Stimulated activated effector memory CD8-positive, alpha-beta T cell treated with anti-CD3 and anti-CD28 coated beads, Interleukin-12 subunit alpha, Interleukin-12 subunit beta, amount 100 ng/mL, for 72 hours (primary cell): ENCODE results near the gene MARCHF3.
A peak's percentile ranks its signal among the peaks of the same experiment; 100 is the strongest.
"Not testable (repeated sequence)": the region's sequence is repeated elsewhere in the genome, so short reads cannot be mapped to it uniquely, and the experiment has no call there.

Experiments used
- ATAC-seq: fragments of 150-1000 bp; cut with Tn5 transposase; 2 replicates; pipeline ENCODE4 v1.10.0; 2021
- DNase-seq, 2 donors: peaks; one replicate each; pipeline ENCODE4 v3.0.0; 2021 to 2022; ENCODE audit warnings: low spot score in 2 of 2
- H3K27ac Mint-ChIP-seq: one replicate; pipeline ENCODE4 v1.8.0; 2022; ENCODE audit warnings: mild to moderate bottlenecking, mixed read lengths
- H3K36me3 Mint-ChIP-seq: one replicate; pipeline ENCODE4 v1.8.0; 2022; ENCODE audit warnings: mild to moderate bottlenecking, mixed read lengths
- H3K4me1 Mint-ChIP-seq: one replicate; pipeline ENCODE4 v1.8.0; 2022; ENCODE audit warnings: mixed read lengths
- H3K4me3 Mint-ChIP-seq: one replicate; pipeline ENCODE4 v1.8.0; 2022; ENCODE audit warnings: mild to moderate bottlenecking, mixed read lengths
- H3K9me3 Mint-ChIP-seq: one replicate; pipeline ENCODE4 v1.8.0; 2022; ENCODE audit warnings: mixed read lengths

The MARCHF3 gene

DNA sequence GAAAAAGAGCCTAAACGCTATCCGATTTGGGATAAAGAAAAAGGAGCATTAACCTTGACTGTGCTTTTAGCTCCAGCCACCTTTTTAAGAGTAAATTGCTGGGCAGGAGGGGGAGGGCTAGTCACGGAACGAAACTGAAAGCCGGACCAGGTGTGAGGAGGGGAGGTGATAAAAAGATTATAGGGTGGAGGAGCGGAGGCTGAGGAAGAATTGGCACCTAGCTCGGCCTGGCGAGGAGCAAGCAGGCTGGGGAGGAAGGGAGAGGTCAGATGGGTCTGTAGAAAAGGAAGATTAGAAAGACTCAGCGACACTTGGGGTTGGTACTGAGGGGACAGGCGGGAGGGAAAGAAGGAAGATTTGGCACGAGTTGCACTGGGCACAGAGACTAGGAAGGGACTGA, 187.0 kb downstream of the MARCHF3 start:
- Mint-ChIP-seq H3K27ac (peak overlapping the region; percentile 69), H3K36me3 (peaks cover 22% of the 10 kb centered on the region), H3K4me1 (peaks cover 14% of the 10 kb centered on the region)
- not testable (repeated sequence) for H3K9me3 Mint-ChIP-seq, H3K4me3 Mint-ChIP-seq, ATAC-seq
- peak in 1 of 2 donors; percentile 41 for DNase-seq

DNA sequence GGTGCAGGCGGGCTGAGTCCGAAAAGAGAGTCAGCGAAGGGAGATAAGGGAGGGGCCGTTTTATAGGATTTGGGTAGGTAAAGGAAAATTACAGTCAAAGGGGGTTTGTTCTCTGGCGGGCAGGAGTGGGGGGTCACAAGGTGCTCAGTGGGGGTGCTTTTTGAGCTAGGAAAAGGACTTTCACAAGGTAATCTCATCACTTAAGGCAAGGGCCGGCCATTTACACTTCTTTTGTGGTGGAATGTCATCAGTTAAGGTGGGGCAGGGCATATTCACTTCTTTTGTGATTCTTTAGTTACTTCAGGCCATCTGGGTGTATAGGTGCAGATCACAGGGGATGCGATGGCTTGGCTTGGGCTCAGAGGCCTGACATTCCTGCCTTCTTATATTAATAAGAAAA, 191.0 kb downstream of the MARCHF3 start:
- not testable (repeated sequence) for DNase-seq, H3K4me3 Mint-ChIP-seq, H3K4me1 Mint-ChIP-seq, H3K9me3 Mint-ChIP-seq, ATAC-seq
- Mint-ChIP-seq H3K36me3 (peaks cover 62% of the 10 kb centered on the region), H3K27ac (peak overlapping the region; percentile 29)

DNA sequence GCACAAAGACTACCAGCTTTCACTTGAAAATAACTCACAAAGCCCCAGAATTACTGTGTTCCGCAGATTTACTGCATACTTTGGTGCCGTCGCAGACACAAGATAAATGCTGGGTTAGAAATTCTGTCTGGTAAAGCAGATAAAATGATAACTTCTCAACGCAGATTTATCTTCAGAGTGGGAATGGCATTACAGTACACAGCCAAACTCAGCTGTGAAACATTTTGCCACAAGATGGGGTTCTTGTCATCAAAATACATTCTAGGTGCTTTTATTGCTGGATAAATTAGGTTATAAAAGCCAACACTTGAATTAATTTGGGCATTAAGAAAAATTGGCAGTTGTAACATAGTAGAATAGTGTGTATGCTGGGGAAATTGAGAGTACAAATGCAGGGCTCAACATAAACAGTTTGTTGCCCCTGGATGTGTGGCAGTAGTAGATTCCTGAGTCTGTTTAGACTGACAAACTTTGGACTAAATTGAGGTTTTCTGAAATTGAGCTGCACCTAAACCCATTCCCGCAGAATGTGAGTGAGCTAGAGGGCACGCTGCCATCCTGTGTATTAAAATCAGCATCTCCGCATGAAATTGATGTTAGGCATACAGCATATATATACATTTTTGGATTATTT, 192.3 kb downstream of the MARCHF3 start:
- DNase-seq, result no peak
- Mint-ChIP-seq H3K36me3 (peaks cover 70% of the 10 kb centered on the region), H3K4me1 (peaks cover 7% of the 10 kb centered on the region), H3K27ac (no peak overlapping the region), H3K9me3 (no peaks in the 10 kb centered on the region), H3K4me3 (no peak overlapping the region)
- no peak for ATAC-seq

DNA sequence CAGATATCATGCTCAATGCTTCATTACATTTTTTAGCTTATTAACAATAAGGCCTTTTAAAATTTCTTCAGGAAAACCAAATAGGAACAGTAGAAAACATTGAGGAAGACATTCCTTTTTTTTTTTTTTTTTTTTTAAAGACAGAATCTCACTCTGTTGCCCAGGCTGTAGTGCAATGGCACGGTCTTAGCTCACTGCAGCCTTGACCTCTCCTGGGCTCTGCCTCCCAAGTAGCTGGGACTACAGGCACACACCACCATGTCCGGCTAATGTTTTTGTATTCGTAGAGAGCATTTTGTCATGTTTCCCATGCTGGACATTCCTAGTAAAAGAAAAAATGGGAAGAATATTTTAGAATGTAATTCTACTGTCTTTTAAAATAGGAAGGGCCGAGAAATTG, 193.1 kb downstream of the MARCHF3 start:
- Mint-ChIP-seq H3K36me3 (peaks cover 78% of the 10 kb centered on the region), H3K4me1 (peaks cover 7% of the 10 kb centered on the region)

DNA sequence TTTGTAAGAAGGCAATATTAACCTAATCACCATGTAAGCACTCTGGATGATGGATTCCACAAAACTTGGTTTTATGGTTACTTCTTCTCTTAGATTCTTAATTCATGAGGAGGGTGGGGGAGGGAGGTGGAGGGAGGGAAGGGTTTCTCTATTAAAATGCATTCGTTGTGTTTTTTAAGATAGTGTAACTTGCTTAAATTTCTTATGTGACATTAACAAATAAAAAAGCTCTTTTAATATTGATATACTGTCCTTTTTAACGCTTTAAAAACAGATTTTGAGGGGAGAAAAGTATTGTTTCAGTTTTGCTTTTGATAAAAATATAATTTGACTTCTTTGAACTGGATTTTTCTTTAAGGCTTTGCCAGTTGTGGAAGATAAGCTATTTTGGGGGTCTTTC, 193.6 kb downstream of the MARCHF3 start:
- no peak for ATAC-seq
- DNase-seq, result no peak
- H3K4me3 Mint-ChIP-seq, result no peak overlapping the region
- no peak overlapping the region for H3K27ac Mint-ChIP-seq
- peaks cover 7% of the 10 kb centered on the region for H3K4me1 Mint-ChIP-seq
- H3K36me3 Mint-ChIP-seq, result peaks cover 83% of the 10 kb centered on the region
- H3K9me3 Mint-ChIP-seq, result no peaks in the 10 kb centered on the region

More for the DNA sequence above, 193.1 kb downstream of the MARCHF3 start:
- no peak for ATAC-seq
- H3K27ac Mint-ChIP-seq, result no peak overlapping the region
- DNase-seq, result no peak
- no peaks in the 10 kb centered on the region for H3K9me3 Mint-ChIP-seq
- no peak overlapping the region for H3K4me3 Mint-ChIP-seq

DNA sequence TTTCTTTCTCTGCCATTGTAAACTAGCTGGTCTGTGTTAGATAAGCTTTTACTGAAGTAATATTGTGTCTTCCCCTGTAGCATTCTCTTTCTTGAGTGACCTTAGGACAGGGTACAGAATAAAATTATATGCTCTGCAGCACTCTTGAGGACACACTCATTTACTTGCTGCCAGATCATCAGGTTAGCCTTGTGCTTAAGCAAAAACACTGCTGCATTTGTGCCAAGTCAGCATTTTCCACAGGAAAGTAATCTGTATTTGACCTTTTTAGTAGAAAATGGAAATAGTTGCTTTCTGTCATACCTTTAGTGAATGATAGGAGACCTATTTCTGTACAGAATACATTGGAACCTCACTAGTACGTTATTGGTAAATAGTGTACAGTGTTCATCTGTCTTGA, 199.2 kb downstream of the MARCHF3 start:
- DNase-seq, result no peak
- ATAC-seq, result no peak
- Mint-ChIP-seq H3K4me1 (no peaks in the 10 kb centered on the region), H3K9me3 (no peaks in the 10 kb centered on the region), H3K27ac (no peak overlapping the region), H3K36me3 (peaks cover 100% of the 10 kb centered on the region), H3K4me3 (no peak overlapping the region)

DNA sequence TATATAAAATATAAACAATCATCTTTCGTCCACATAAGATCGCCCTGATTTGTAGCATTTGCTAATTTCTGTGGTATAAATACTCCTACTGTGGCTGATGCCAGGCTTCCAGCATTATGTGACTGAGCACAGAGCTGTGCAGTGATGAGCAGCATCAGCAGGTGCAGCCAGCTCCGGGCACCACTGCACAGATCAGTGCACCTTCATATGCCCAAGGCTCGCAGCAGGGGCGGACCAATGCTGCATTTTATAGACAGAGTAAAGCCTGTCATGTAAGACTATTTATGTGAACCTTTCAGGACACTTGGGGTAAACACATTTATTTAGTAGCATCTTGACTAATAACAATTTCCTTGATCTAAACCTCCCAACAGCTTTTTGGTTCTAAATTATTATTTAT, 200.3 kb downstream of the MARCHF3 start:
- peaks cover 100% of the 10 kb centered on the region for H3K36me3 Mint-ChIP-seq
- DNase-seq (no peak), ATAC-seq (no peak)
- no peaks in the 10 kb centered on the region for H3K4me1 Mint-ChIP-seq
- H3K27ac Mint-ChIP-seq, result no peak overlapping the region
- no peak overlapping the region for H3K4me3 Mint-ChIP-seq
- H3K9me3 Mint-ChIP-seq, result no peaks in the 10 kb centered on the region

DNA sequence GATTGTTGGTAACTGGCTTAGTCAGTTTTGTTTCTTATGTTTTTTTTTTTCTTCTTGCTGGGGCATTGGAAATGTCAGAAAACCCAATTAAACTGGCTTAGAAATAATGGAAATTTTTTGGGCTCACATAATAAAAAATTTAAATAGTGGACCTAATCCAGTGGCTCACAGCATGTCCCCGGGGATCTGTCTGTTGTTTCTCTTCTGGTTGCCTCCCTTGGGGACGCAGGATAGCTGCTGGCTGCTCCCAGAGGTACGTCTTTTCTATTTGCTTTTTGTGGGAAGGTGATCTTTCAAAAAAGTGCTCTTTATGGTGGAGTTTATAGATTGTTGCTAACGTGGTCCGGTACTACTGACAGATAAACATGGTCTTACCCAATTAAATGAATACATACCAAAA, 201.3 kb downstream of the MARCHF3 start:
- ATAC-seq, result no peak
- H3K27ac Mint-ChIP-seq, result peak overlapping the region; percentile 43
- no peaks in the 10 kb centered on the region for H3K4me1 Mint-ChIP-seq
- no peak overlapping the region for H3K4me3 Mint-ChIP-seq
- peaks cover 100% of the 10 kb centered on the region for H3K36me3 Mint-ChIP-seq
- H3K9me3 Mint-ChIP-seq, result no peaks in the 10 kb centered on the region
- DNase-seq, result no peak

DNA sequence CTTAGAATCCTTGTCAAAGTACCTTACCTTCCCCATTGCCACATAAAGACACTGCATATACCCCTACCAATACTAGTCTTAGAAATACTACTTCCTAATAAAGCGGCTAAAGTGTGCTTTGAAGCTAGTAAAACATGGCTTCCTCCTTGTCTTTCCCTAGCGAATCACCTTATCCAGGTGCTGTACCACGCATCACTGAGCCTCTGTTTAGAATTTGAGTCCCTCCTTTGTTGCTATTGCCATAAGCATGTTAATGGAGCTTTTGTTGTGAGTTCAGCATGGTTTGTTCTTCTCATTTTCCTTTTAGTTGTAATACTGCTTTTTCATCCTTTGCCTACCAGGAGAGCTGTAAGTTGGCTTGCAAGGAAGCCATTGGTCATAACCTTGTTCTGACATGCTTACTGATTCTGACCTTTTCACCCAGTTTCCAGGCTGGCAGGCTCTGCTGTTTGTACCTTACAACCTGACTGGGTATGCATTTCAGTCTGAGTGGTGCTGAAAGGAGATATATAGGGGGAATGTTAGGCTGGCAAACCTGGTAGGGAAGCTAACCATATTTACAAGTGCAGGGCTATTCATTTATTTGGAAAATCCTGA, 203.6 kb downstream of the MARCHF3 start:
- H3K4me3 Mint-ChIP-seq, result no peak overlapping the region
- no peak for DNase-seq
- peaks cover 100% of the 10 kb centered on the region for H3K36me3 Mint-ChIP-seq
- no peaks in the 10 kb centered on the region for H3K9me3 Mint-ChIP-seq
- H3K4me1 Mint-ChIP-seq, result peaks cover under 1% of the 10 kb centered on the region
- no peak for ATAC-seq
- no peak overlapping the region for H3K27ac Mint-ChIP-seq

DNA sequence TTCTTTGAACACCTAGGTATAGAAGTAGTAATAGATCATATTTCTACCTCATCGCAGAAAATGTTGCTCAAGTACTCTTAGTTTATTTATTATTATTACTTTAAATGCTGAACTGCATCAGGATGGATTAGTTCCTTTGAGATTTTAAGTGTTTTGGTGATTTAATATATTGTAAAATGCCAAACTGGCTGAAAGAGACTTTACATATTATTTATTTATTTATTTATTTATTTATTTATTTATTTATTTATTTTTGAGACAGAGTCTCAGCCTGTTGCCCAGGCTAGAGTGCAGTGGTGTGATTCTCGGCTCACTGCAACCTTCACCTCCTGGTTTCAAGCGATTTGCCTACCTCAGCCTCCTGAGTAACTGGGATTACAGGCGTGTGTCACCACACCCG, 211.1 kb downstream of the MARCHF3 start:
- ATAC-seq (no peak), DNase-seq (no peak)
- Mint-ChIP-seq H3K27ac (no peak overlapping the region), H3K4me3 (no peak overlapping the region), H3K36me3 (peaks cover 100% of the 10 kb centered on the region), H3K9me3 (no peaks in the 10 kb centered on the region), H3K4me1 (peaks cover 16% of the 10 kb centered on the region)

DNA sequence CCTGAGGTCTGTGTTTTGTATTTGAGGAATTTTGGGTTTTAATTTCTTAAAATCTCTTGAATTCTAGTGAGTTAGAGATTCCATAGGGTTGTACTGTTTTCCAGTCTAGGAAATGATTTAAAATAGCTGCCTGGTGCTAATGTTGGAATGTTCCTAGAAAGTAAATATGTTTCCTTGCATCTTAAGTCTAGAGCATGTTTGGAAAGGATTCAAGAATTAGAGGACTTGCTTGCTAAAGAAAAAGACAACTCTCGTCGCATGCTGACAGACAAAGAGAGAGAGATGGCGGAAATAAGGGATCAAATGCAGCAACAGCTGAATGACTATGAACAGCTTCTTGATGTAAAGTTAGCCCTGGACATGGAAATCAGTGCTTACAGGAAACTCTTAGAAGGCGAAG, 211.6 kb downstream of the MARCHF3 start:
- ATAC-seq, result no peak
- Mint-ChIP-seq H3K27ac (no peak overlapping the region), H3K9me3 (no peaks in the 10 kb centered on the region), H3K4me3 (no peak overlapping the region), H3K4me1 (peaks cover 20% of the 10 kb centered on the region), H3K36me3 (peaks cover 100% of the 10 kb centered on the region)
- DNase-seq, result no peak
